CD4-positive, alpha-beta T cell treated with Interleukin-6 for 4 hours (primary cell): ENCODE data around the gene TICAM2.
A peak's percentile ranks its signal among the peaks of the same experiment; 100 is the strongest.

ENCODE experiments used
- DNase-seq: peaks from one replicate; pipeline ENCODE4 v3.0.0-alpha.2; 2020; ENCODE audit warnings: mixed read lengths

The TICAM2 gene

GRCh38 chr5:115561176-115561575 lies 41.1 kb downstream of the TICAM2 start:
- no peak for DNase-seq

GRCh38 chr5:115559524-115559923 lies 42.8 kb downstream of the TICAM2 start:
- DNase-seq = no peak

GRCh38 chr5:115558388-115558956 lies 43.8 kb downstream of the TICAM2 start:
- no peak for DNase-seq

GRCh38 chr5:115557667-115558387 lies 44.5 kb downstream of the TICAM2 start:
- no peak for DNase-seq

- no peak for DNase-seq
Observed at GRCh38 chr5:115556276-115556675, 46.0 kb downstream of the TICAM2 start.

- DNase-seq = no peak
Observed at GRCh38 chr5:115555084-115555633, 47.1 kb downstream of the TICAM2 start.

DNA sequence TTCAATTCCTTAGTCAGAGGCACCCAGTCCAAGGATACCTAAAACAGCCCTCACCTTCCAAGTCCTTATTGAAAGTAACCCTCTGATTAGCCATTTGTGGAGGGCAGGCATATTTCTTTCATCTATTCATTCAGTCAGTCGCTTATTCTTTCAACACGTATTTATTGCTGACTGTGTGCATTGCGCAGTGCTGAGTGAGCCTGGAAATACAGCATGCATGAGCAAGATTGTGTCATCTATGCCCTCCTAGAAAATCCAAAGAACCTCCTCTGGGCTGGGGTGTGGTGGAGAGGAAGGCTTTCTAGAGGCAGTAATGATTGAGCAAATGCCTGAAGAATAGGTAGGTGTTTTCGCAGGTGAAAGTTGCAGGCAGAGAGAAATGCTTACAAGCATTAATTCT lies 49.2 kb downstream of the TICAM2 start:
- DNase-seq = no peak

DNA sequence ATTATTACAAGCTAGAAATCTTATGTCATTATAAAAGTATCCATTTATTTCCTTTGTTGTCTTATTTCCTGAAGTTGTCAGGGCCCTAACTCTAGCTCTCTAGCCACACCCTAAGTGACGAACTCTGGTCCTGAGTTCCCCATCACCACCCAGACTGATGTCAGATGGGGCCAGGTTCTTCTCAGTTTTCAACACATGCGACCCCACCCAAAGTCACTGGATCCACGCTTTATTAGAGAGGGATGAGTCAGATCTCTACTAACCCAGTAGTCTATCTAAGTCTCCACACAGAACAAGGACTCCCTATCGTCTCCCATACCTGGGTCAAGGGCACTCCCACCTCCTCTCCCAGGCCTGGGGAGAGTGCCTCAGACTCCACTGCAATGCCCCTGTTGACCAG lies 50.9 kb downstream of the TICAM2 start:
- DNase-seq = no peak

GRCh38 chr5:115549154-115549553 lies 53.1 kb downstream of the TICAM2 start:
- DNase-seq = no peak

- no peak for DNase-seq
Observed at GRCh38 chr5:115548683-115549082, 53.6 kb downstream of the TICAM2 start.

- DNase-seq = no peak
Observed at GRCh38 chr5:115545351-115545882, 56.9 kb downstream of the TICAM2 start.

GRCh38 chr5:115544436-115545350 lies 57.6 kb downstream of the TICAM2 start, which contains the start of gene FEM1C:
Gene FEM1C (minus strand): TSS chr5:115544775. CDS start chr5:115543493, 1,282 bp downstream.
- peak; percentile 99 for DNase-seq

DNA sequence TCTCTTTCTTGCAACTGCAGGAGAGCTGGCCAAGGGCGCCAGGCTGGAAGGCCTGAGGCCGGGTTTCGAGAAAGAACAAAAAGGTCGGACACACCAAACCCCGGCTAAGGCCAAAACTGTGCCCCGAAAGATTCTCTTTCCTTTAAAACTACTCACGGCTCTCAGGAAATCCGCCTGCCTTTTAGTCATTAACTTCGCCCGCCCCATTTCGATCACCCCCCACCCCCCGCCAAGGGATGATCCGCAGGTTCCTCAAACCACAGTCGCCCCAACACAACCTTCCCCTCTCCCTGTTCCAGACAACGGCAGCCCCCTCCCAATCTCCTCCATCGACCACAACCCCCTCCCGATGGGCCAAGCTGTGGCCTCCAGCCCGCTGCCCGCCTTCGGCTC lies 58.2 kb downstream of the TICAM2 start:
- peak; percentile 64 for DNase-seq

DNA sequence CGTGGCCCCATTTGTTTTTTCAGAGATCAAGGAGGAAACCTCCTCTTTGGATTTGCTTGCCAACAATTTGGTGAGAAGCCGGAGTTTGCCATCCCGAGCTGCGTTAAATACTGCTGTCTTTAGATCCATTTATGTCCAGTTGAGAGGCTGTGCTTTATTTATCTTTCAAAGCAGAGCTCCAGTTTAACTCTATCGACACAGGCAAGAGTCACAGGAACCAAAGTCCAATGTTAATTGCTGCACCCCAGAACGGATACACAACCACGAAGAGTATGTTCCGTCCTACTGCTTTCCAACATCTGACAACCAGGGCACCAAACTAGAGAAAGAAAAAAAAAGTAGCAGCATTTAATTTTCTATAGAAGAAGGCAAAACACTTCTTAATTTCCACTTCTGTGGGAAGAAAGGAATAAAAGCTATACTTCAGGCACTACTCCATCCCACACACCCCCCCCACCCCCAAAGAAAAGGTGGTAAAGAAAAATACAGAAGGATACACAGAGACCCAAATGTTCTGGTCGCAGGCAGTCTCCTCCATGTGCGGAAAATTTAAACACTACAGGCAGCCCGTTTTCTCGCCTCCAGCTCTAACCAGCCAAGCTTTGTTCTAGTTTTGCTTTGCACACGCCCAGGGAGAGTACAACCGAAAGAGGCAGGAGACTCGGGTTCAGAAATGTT lies 58.8 kb downstream of the TICAM2 start:
- DNase-seq = no peak

DNA sequence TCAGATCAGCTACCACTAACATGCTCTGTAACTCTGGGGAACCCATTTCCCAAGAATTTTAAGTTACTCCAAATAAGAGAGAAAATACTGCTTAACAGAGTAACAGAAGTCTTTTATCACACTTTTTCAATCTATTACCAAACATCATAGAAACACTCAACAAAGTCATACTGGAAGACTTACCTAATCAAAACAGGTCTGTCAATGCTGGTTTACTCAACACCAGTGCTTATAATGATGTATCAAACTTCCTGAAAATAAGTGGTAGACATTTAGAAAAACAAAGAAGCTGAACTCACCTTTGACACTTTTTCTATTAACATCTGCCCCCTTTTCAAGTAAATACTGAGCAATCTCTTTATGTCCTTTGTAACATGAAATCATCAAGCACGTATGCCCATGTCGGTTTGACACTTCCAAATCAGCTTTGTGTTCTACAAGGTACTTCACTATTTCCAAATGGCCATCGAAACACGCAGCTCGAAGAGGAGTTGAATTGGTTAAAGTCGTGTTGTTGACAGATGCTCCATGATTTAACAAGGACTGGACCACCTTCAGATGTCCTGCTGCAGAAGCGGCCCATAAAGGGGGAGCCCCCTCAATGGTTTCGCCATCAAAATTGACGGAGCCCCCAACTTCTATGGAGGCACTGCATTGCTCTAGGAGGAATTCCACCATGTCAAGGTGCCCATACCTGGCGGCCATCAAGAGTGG lies 59.5 kb downstream of the TICAM2 start:
- DNase-seq = no peak

DNA sequence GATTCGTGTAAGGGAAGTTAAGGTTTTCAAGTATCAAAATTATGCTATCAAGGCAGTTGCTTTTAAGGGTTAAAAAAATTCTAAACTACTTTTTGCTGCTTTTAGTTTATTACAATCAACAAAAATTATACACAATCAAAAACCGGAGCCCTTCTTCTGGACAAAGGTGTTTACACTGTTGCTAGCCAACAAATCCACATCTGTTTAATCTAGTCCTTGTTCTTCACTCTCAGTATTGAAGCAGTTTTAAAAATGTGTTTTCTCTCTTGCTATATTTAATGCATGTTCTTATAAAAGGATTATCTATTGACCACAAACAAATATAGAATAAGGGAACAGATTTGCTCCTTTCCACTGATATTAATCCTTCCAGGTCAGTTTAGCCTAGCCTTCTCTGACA lies 60.2 kb downstream of the TICAM2 start:
- no peak for DNase-seq

- no peak for DNase-seq
Observed at GRCh38 chr5:115541611-115542010, 60.7 kb downstream of the TICAM2 start.

DNA sequence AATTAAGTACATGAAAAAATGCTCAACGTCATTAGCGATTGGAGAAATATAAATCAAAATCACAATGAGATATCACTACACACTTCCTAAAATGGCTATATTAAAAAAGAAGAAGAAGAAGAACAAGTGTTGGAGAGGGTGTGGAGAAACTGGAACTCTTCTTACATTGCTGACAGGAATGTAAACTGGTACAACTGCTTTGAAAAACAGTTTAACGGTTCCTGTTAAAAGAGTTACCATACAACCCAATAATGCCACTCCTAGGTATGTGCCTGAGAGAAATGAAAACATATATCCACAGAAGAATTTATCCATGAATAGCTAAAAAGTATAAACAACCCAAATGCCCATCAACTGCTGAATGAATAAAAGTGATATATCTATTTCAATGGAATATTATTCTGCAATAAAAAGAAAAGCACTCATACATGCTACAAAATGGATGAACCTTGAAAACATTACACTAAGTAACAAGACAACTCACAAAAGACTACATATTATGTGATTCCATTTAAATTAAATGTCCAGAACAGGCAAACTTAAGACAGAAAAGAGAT lies 66.7 kb downstream of the TICAM2 start:
- no peak for DNase-seq

- DNase-seq = no peak
Observed at GRCh38 chr5:115532517-115532916, 69.8 kb downstream of the TICAM2 start.

GRCh38 chr5:115531787-115532367 lies 70.4 kb downstream of the TICAM2 start:
- DNase-seq = no peak

DNA sequence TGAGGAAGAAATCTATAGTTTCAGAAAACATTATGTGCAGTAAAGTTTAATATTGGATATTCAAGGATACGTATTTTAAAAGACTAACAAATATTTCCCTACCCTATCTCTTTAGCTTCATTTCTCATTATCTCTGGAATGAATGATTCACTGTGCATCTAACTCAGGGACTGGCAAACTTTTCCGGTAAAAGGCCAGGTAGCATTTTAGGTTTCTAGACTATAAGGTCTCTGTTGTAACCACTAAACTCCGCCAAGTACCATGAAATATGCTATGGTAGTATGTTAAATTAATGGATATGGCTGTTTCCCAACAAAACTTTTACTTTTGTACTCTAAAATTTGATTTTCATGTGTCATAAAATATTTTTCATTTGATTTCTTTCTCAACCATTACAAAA lies 70.9 kb downstream of the TICAM2 start:
- no peak for DNase-seq
